ENCODE measurements around the gene MMP13. TPM values are rescaled to one million over a fixed set of nuclear protein-coding genes. Genes with fewer than 3 reads are reported as not detected.
"Not testable (repeated sequence)": the region's sequence is repeated elsewhere in the genome, so short reads cannot be mapped to it uniquely, and the experiment has no call there.

The MMP13 gene
- not detected for total RNA-seq

DNA sequence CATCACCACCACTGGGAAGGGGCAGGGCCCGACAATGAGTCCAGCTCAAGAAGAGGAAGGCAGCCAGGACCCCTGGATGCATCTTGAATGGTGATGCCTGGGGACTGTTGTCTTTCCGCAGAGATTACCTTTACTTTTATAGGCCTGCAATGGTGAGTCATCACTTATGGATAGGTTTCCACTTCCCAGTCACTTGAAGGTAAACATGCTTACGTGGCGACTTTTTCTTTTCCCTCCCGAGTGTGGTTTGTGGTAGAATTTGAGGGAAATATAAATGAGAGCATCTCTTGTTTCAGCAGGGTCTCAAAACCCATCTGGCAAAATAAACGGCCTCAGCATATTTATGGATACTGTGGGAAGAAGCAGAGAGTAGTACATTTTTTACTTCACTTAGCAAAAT is at the start of gene MMP13:
TSS of gene MMP13 (minus strand) at position 109 of the 400 bp plus-strand sequence. CDS start at position 82, 27 bp downstream.
- TF ChIP-seq, protein P1, sequence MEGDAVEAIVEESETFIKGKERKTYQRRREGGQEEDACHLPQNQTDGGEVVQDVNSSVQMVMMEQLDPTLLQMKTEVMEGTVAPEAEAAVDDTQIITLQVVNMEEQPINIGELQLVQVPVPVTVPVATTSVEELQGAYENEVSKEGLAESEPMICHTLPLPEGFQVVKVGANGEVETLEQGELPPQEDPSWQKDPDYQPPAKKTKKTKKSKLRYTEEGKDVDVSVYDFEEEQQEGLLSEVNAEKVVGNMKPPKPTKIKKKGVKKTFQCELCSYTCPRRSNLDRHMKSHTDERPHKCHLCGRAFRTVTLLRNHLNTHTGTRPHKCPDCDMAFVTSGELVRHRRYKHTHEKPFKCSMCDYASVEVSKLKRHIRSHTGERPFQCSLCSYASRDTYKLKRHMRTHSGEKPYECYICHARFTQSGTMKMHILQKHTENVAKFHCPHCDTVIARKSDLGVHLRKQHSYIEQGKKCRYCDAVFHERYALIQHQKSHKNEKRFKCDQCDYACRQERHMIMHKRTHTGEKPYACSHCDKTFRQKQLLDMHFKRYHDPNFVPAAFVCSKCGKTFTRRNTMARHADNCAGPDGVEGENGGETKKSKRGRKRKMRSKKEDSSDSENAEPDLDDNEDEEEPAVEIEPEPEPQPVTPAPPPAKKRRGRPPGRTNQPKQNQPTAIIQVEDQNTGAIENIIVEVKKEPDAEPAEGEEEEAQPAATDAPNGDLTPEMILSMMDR (IDR thresholded peaks at IDR 0.05), result no peak
- ATAC-seq (ENCODE audit: low FRiP score) (no peak), DNase-seq (ENCODE audit: low spot score) (no peak)

DNA sequence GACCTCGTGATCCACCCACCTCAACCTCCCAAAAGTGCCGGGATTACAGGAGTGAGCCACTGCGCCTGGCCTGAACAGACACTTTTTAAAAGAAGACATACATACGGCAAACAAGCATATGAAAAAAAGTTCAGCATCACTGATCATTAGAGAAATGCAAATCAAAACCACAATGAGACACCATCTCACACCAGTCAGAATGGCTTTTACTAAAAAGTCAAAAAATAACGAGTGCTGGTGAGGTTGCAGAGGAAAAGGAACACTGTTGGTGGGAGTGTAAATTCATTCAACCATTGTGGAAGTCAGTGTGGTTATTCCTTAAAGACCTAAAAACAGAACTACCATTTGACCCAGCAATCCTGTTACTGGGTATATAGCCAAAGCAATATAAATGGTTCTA is 48.7 kb upstream of the MMP13 start:
- not testable (repeated sequence) for DNase-seq (ENCODE audit: low spot score); ATAC-seq (ENCODE audit: low FRiP score)

DNA sequence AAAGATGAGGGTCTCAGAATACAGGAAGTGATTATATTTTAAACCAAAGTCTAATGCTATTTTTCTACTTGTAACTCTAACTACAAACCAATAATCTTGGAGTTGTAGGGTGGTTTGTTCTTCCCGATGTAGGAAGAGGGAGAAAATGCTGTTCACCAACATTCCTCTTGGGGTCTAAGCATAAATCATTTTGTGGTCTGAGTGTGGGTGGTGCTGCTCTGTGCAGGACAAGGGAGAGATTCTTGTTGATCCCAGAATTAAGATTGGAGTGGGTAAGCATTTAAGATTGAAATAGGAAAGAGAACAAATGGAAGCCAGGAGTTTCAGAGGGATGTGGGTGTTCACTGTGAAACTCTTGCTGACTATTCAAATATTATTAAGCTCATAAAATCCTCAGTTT is 38.6 kb upstream of the MMP13 start:
- TF ChIP-seq, protein P1 (IDR thresholded peaks at IDR 0.05), result no peak
- DNase-seq (ENCODE audit: low spot score), result no peak
- ATAC-seq (ENCODE audit: low FRiP score), result no peak

DNA sequence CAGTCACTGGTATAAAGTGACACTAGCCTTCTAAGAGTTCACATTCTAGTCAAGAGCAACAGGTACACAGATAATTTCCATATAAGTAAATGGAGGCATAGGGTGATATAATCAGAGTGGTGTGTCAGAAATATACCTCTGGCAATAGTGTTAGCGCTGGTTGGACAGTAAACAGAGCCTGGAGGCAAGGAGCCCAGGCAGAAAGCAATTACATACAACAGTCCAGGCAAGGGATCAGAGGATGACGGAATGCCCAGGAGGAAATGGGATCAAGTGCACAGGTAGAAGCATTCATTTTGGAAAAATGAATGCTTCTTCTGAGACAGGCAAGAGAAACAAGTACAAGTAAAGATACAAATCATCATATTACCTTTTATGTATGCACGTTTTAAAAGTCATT is 36.2 kb upstream of the MMP13 start:
- TF ChIP-seq, protein P1 (IDR thresholded peaks at IDR 0.05), result no peak
- ATAC-seq (ENCODE audit: low FRiP score) (no peak), DNase-seq (ENCODE audit: low spot score) (no peak)

DNA sequence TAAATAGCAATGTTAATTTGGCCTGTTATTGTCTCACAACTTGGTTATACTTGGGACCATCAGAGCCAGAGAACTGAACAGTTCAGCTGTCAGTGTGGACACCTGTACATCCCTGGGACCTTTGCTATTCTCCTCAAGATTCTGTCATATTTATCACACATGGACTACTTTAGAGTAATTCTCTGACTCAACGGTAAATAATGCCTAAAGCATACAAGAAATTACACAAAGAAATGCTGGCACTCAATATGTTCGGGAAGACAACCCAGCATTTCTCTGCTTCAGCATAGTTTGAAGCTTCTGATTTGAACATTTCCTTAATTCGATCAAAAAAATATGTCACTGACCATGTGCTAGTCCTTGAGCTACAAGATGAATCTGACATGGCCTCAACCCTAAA is 34.6 kb upstream of the MMP13 start:
- DNase-seq (ENCODE audit: low spot score), result no peak
- TF ChIP-seq, protein P1 (IDR thresholded peaks at IDR 0.05), result no peak
- ATAC-seq (ENCODE audit: low FRiP score), result no peak

DNA sequence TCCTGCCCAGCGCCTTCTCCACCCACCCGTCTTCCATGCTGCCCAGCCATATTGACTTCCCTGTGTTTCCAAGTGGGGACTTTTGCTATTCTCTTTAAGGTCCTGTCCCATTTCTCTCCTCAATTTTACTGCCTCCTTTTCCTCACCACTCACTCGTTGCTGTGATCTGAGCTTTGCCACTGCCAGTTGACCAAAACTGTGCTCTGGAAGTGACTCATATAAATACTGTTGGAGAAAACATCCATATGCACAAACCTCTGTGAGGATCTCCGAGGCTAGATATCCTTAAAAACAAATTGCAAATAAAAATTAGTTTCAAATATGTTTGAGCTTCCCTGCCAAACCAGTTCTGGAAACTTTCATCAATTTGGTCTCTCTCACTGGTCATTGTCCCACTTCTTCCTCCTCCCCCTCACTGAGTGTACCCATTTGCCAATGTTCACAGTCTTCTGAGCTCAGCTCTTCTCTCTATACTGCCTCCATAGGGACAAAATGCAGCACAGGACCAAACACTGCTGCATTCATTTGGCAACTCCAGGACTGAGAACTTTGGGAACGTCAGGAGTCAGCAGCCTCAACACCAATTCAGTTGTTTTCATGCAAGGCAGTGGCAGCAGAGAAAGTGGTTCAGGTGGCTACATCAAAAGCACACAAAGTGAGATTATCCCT is 34.0 kb upstream of the MMP13 start:
- DNase-seq (ENCODE audit: low spot score), result no peak
- TF ChIP-seq, protein P1 (IDR thresholded peaks at IDR 0.05), result no peak
- no peak for ATAC-seq (ENCODE audit: low FRiP score)

DNA sequence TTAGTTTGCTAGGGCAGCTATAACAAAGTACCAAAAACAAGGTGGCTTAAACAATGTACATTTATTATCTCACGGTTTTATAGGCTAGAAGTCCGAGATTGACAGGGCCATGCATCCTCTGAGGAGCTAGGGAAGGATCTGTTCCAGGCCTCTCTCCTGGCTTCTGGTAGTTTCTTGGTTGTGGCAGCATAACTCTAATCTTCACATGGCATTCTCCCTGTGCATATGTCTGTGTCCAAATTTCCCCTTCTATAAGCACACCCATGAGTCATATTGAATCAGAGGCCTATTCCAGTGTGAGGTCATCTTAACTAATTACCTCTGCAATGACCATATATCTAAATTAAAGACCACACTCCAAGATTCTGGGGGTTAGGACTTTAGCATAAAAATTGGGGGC is 31.3 kb upstream of the MMP13 start:
- DNase-seq (ENCODE audit: low spot score) (no peak), ATAC-seq (ENCODE audit: low FRiP score) (no peak)
- TF ChIP-seq, protein P1 (IDR thresholded peaks at IDR 0.05), result no peak
